ENCODE results near the gene ATP6V1B1. TPM values are rescaled to one million over a fixed set of nuclear protein-coding genes. Genes with fewer than 3 reads are reported as not detected.

The ATP6V1B1 gene
- total RNA-seq, 2 experiments from 2014 or later: not detected

DNA sequence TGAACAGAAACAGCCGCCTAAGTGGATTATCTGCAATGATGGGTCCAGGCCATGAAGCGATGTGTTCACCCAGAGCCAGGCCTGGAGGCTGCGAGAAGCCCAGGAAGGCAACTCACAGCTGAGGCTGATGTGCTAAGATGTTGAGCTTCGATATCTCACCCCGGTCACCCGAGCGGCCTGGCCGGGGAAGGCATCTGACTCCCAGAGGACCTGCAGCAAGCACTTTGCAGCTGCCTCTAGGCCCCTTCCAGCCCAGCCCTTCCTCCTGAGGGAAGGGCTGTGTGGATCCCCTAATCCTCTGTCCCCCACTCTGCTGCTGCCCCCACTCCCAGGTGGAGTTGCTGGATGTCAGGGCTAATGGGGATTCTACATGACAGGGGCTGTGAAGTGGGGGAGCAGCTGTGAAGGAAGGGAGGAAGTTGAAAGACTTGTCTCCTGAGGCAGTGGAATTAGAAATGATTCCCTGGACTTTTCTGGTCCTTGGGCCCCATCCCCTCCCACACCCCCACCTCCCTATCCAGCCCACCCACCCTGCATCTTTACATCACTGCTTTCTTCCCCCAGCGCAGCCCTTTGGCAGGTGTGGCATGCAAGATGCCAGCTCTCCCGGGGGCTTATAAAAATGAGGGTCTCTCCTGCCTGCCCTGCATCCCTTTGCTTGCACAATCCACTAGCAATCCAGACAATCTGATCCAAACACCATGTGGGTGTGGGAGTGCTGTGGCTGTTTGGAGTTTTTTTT is 4.3 kb downstream of the ATP6V1B1 start:
- ChIA-PET CTCF (no interaction called here), POLR2A (no interaction called here)

DNA sequence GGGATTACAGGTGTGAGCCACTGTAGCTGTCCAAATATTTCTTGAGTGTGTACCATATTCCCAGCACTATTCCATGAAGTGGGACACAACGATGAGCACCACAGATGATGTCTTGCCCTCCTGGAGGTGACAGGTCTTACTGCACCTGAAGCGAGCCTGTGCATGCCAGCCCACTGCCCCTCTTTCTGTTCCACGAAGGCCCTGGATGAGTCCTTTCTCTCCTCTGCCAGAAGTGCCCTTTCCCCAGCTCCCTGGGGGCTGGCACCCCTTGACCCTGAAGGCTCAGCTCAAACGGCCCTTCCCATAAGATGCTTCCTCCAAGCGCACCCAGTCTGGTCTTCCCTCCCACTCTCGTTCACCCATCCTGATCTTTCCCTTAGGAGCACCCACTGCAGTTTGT is 5.5 kb downstream of the ATP6V1B1 start:
- POLR2A ChIA-PET: no interaction called here

DNA sequence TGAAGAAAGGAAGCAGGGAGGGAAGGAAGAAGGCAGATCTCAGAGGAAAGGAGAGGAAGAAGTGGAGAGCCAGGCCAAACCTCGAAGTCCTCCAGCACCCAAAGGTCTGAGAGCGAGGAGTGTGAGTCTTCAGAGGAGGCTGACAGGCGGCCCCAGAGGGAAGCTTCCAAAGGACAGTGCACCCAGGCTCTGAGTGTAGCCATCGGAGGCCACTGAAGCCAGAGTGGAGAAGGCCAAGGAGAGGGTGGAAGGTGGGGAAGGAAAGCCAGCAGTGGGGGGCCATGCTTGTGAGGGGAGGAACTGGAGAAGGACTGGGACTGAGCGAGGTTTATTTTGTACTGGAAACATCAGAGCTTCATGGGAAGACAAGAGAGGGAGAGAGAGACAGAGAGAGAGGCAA is 6.0 kb downstream of the ATP6V1B1 start:
- ChIA-PET CTCF (interaction anchor here (2.2 kb wide), 1 partner anchor 71 kb away, joined by 10 read pairs; no protein-coding TSS in a partner anchor), POLR2A (no interaction called here)

More for the DNA sequence above, 5.5 kb downstream of the ATP6V1B1 start:
- CTCF ChIA-PET: interaction anchor here (2.2 kb wide), 1 partner anchor 70 kb away, joined by 10 read pairs; no protein-coding TSS in a partner anchor

DNA sequence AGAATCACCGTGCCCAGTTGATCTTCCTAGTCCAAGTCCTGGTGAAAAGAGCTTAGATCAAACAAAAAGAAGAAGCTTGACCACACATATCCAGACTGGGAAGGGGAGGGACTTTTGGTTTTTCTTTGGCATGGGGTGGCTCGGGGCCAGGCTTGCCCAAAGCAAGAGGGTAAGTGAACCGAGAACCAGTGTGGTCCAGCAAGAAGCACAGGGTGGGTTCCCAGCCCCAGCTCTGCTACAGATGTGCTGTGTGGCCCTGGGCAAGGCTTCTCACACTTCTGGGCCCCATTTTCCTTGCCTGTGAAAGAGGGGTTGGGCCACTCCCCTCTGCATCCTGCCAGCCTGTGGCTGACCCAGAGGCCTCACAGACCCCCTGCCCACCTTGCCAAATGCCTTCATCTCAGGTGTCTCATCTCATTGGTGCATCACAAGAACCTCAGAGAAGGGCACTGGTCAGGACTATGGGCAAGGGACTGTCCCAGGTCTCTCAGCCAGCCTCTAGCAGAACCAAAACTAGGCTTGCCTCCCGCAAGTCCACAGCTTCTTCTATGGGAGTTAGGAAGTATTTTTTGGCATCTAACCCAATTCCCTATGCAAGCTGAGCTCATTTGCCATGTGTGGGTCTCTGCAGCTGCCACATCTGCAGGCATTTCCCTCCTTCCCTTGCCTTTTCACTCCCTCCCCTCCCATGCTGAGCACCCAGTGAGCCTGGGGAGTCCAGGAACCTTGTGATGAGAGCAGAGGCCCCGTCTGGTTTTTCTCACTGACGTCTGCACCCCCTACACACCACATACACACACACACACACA is 6.9 kb downstream of the ATP6V1B1 start:
- POLR2A ChIA-PET: no interaction called here
- CTCF ChIA-PET: interaction anchor here (2.2 kb wide), 1 partner anchor 71 kb away, joined by 10 read pairs; no protein-coding TSS in a partner anchor

DNA sequence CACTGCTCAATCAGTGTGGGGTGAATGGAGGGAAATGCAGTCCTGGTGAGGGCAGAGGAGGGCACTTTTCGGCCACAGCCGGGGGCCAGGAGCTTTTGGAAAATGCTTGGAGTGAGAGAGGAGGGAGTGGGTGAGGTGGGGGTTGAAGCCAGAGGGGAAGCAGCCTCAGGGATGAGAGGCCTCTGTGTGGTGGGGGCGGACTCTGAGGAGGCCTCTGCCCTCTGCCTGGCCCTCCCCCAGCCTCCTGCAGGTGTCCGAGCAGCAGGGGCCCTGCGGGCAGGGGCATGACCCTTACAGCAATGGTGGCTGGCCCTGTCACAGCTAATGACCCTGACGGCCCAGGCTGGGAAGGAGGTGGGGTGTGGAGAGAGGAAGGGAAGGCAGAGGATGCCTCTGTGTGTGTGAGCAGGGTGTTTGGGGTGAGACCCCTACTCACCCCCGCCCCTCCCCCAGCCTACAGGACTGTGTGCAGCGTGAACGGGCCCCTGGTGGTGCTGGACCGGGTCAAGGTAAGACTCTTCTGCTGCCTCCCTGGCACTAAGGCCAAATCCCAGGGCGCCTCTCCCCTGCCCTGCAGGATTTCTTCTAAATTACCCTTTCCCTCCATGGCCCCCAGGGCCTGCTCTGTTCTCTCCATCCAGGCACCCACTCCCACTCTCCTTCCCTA is 7.6 kb downstream of the ATP6V1B1 start:
- ChIA-PET CTCF (interaction anchor here (2.2 kb wide), 1 partner anchor 72 kb away, joined by 10 read pairs; no protein-coding TSS in a partner anchor), POLR2A (no interaction called here)

DNA sequence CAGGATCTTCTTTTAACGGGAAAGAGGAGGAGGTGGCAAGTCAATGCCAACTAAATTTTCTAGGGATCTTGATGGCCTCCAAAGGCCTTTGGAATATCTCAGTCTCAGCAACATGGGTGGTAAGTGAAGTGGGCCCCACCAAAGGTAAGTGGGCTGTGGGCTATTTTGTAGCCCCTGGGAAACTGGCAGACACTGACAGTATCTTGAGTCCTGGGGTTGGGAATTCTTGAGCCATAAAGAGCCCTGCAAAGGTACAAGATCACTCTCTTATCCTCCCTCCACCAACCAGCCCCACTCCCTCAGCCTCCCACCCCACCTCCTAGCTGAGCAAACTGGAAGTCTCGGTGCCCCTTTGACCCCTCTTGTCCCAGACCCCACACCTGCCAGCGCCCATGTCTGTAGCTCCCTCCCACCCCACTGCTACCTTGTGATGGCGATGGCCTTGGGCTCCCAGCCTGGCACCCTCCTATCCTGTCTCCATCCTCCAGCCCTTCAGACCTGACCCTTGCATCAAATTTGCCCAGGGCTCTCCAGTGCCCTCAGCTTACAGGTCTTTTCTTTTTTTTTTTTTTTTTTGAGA is 8.5 kb downstream of the ATP6V1B1 start:
- POLR2A ChIA-PET: no interaction called here
- CTCF ChIA-PET: interaction anchor here (0.7 to 1.1 kb wide), 2 partner anchors 42 to 73 kb away, joined by 3 to 5 read pairs; no protein-coding TSS in a partner anchor

DNA sequence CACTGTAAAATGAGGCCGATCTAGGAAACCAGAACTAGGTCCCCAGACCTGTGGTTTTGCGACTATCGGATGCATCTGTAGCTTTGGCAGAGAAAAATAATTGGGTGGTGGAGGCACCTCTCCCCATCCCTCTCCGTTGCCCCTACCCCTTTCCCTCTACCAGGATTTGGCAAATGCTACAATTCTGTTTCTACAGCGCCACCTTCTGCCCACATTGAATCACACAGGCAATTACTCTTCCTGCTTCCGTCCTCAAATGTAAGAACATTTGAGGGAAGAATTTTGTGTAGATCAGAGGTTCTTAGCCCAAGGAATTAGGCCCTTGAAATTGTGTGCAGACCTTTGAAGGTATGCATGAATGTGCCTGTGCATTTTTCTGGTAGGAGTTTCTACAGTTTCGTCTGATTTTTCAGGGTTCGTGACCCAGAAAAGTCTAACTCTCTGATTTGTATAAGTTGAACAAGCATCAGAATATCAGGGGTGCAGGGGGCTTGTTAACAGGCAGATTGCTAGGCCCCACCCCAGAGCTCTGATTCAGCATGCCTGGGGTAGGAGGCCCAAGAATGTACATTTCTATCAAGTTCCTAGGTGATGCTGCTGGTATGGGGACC is 11.2 kb downstream of the ATP6V1B1 start:
- CTCF ChIA-PET: interaction anchor here (0.7 to 3.9 kb wide), 15 partner anchors 8 to 291 kb away, joined by 3 to 34 read pairs (median 5); partner anchors contain the start of genes ANKRD53 and ATP6V1B1
- POLR2A ChIA-PET: no interaction called here

DNA sequence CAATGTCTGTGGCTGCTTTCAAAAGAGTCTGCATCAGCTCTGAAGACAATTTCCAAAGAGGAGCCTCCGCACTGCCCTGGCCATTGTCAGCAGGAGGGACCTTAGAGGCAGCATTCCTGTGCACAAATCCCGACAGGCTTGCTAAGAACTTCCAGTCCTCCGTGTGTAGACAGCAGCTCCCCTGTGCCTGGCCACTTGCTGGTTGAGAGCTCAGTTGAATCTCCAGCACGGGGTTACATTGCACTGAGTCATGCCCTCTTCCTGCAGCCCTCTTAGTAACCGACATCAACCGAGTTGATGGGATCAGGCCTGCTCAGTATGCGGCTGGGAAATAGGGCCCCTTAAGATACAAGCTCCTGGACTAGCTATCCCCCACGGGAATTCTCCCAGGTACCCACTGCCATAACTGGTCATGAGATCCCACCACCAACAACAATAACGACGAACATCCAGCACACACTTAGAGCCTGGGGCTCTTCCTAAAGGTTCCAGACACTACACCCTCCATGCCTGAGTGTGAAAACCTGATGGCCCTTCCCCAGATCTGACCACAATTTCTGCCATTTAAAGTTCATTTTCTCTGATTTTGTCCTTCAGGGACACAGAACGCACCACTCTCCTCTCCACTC is 12.0 kb downstream of the ATP6V1B1 start:
- ChIA-PET CTCF (interaction anchor here (0.6 to 3.9 kb wide), 25 partner anchors 9 to 291 kb away, joined by 3 to 34 read pairs (median 4); partner anchors contain the start of genes ADD2, ANKRD53 and FIGLA), POLR2A (no interaction called here)

DNA sequence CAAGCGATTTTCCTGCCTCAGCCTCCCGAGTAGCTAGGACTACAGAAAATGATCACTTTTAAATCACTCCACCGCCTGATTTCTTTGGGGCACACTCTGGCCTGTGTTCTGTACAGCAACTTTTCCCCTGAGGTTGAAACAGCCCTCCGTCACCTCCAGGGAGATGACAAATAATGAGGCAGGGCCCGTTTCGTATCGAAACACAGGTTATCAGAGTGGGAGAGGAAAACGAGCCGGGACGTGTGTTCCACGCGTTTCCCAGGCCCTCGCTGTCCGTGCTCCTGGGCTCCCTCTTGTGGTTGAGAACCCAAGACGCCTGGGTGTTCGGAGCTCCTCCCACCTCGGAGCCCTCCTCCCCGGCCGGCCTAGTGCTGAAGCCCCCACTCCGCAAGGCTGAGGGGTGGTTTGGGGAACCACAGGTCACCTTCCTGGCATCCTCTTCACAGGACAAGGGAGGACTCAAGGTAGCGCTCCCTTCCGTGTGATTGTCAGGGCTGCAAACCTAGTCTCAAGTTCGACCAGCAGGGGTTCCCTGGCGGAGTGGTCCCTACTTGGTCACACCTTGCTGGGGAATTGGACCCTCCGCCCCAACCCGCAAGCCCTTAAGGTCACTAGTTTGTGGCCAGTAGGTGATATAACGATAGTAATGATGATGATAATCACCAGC is 12.8 kb downstream of the ATP6V1B1 start:
- CTCF ChIA-PET: interaction anchor here (0.6 to 3.9 kb wide), 27 partner anchors 10 to 609 kb away, joined by 3 to 34 read pairs (median 4); partner anchors contain the start of genes ADD2, ANKRD53 and FIGLA
- POLR2A ChIA-PET: no interaction called here

DNA sequence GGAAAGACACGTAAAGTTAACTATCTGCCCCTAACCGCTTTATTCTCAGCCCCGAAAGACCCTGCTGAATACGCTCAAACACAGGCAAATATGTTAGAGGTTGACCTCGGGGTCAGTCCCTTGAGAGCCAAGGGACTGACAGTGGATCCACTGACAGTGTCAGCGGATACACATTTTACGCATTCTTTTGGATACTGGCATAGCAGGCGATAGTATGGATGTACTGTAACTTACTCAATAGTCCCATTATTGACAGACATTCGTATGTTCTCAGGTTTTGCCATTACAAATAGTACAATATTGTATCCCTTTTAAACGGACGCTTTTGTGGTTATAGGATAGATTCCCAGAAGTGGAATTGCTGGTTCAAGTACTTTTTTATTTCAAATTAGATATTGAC is 13.4 kb downstream of the ATP6V1B1 start:
- ChIA-PET CTCF (interaction anchor here (0.7 to 3.9 kb wide), 20 partner anchors 10 to 181 kb away, joined by 3 to 34 read pairs (median 4); partner anchors contain the start of genes ADD2, ANKRD53 and FIGLA), POLR2A (no interaction called here)

DNA sequence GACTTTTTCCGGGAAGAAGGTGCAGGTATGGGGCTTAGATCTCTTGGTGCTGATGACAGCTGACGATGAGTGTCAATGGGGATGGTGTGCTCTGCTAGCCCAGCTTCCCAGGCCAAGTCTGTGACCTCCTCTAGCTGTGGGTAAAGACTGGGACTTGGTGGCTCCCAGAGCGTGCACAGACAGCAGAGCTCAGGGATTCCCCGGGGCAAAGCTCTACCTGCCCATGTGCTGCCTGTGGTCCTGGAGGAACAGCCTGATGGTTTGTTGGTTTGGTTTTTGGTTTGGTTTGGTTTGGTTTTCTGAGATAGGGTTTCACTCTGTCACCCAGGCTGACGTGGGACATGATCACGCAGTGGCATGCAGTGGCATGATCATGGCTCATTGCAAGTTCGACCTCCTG is 19.2 kb downstream of the ATP6V1B1 start:
- POLR2A ChIA-PET: no interaction called here
- CTCF ChIA-PET: interaction anchor here (1.1 to 2.4 kb wide), 3 partner anchors 10 to 84 kb away, joined by 3 to 6 read pairs (median 5); no protein-coding TSS in a partner anchor

DNA sequence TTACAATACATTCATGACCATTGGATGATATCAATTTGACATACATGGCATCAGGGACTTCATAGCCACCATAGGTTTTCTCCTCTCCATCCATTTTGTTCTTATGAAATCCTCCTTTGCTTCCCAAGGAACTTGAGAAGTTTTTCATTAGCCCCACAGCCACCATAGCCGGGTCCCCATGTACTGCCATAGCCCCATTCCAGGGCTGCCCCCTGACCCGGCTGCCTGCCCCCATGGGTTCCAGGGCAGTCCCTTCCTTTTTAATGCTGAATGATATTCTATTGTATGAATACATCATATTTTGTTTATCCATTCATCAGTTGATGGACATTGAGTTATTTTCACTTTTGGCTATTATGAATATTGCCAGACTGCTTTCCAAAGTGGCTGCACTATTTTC is 20.4 kb downstream of the ATP6V1B1 start:
- CTCF ChIA-PET: interaction anchor here (2.4 kb wide), 1 partner anchor 8 kb away, joined by 5 read pairs; no protein-coding TSS in a partner anchor
- POLR2A ChIA-PET: no interaction called here

DNA sequence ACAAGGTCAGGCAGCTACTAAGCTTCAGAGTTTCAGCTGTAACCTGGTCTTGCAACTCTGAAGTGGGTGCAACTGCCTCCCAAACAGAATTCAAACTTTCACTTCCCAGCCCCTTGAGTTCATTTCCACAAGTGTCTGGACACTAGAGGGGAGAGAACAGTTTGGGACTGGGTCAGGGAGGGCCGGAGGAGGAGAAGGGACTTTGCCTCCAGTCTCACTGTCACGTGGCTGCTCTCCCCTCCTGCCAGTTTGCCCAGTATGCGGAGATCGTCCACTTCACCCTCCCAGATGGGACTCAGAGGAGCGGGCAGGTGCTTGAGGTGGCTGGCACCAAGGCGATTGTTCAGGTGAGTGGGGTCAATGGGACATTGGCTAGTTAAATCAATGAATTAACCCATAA is 22.1 kb downstream of the ATP6V1B1 start:
- CTCF ChIA-PET: interaction anchor here (3.8 kb wide), 1 partner anchor 11 kb away, joined by 16 read pairs; no protein-coding TSS in a partner anchor
- POLR2A ChIA-PET: no interaction called here

DNA sequence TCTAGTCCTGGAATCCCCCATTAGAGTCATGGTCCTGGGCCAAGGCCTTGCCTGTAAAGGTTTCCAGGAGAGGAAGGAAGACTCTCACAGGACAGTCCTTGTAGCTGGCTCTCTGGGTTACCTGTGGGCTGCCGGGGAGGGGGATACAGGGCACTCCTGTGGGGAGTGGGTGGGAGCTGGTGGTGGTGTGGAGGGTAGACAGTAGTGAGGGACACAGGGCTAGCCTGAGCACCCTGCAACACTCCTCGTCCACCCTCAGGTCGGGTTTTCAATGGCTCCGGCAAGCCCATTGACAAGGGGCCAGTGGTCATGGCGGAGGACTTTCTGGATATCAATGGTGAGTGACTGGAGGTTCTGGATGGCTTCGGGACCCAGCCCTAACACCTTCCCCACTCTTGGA is 23.1 kb downstream of the ATP6V1B1 start:
- POLR2A ChIA-PET: no interaction called here
- CTCF ChIA-PET: interaction anchor here (0.6 to 3.8 kb wide), 2 partner anchors 12 to 303 kb away, joined by 3 to 16 read pairs; no protein-coding TSS in a partner anchor

DNA sequence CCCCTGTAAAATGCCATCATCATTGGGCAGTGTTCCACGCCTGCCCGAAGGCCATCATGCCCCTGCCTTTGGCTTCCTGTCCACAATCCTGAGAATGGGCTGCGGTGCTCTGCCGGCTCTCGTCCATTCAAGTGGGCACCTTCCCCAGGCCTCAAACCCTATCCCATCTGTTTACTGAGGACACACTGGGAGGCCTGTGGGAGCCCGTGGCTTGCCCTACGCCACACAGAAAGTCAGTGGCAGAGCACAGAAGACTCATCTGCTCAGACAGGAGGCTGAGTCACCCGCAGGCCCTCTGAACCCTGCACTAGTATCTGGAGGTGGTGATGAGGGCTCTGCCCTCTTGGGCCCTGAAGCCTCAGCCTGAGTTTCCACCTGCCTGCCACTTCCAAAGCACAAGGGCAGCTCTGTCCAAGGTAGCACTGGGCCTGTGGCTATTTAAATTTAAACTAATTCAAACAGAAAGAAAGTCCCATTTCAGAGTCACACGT is 23.6 kb downstream of the ATP6V1B1 start:
- ChIA-PET CTCF (interaction anchor here (3.8 kb wide), 1 partner anchor 12 kb away, joined by 16 read pairs; no protein-coding TSS in a partner anchor), POLR2A (no interaction called here)

DNA sequence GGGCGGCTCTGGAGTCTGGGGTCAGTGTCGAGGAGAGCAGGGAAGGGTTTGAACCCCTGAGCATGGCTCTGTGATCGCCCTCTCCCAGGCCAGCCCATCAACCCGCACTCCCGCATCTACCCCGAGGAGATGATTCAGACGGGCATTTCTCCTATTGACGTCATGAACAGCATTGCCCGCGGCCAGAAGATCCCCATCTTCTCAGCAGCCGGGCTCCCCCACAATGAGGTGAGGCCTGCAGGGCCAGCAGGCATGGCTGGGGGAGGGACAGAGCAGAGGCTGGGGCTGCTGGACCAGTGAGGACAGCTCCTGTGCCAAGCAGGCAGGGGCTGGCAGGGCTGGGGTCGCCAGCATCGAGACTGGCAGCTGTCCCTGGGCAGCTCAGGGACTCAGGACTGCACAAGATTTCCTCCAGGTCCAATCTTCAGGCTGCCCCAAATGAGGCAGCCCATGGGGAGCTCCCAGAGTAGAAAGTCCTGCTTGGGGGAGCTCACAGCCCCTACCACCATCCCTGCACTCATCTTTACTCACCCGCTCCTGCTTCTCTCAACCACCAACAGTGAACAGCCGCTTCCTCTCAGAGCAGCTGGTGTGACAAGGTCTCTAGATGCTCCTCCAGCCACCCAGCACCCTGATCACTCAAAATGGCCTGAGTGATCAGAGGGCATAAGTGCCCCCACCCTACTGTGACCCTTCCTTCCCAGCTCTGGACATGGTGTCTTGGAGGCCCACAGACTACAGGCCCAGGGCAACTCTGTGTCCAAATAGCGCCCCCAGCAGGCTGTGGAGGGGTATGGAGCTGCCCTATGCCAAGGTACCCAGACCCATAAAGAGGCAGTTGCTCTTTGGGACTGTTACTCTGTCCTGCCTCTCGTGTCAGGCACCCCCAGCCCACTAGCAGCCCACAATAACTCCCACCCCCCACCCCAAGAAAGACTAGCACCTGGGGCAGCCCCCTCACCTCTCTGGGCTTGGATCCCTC is 24.4 kb downstream of the ATP6V1B1 start:
- CTCF ChIA-PET: interaction anchor here (1.5 to 3.8 kb wide), 2 partner anchors 13 to 41 kb away, joined by 5 to 16 read pairs; no protein-coding TSS in a partner anchor

More for the DNA sequence above, 24.4 kb downstream of the ATP6V1B1 start:
- POLR2A ChIA-PET: no interaction called here

All from activated CD8-positive, alpha-beta memory T cell treated with anti-CD3 and anti-CD28 coated beads for 36 hours (primary cell).